ENCODE measurements around the gene ALG1.
"Not testable (repeated sequence)": the region's sequence is repeated elsewhere in the genome, so short reads cannot be mapped to it uniquely, and the experiment has no call there.

- TF ChIP-seq REST (IDR thresholded peaks at IDR 0.05; ENCODE audit: insufficient replicate concordance, low read depth); POLR2AphosphoS5 (IDR thresholded peaks at IDR 0.05; ENCODE audit: low read depth); CTCF (IDR thresholded peaks at IDR 0.05; ENCODE audit: insufficient read depth, low read length); GABPA (IDR thresholded peaks at IDR 0.05; ENCODE audit: low read depth); SPI1 (IDR thresholded peaks at IDR 0.05; ENCODE audit: borderline replicate concordance, low read depth): not testable (repeated sequence)
Measured at GRCh38 chr16:5044581-5044980, 27.1 kb upstream of the ALG1 start.

Measured in HL-60 (cell line).